ENCODE results near the gene ZNF410.

GRCh38 chr14:73862480-73862879, 24.2 kb upstream of the ZNF410 start:
- TF ChIP-seq EZH2 (IDR thresholded peaks at IDR 0.05; ENCODE audit: borderline replicate concordance, insufficient read depth, low read length, poor library complexity, severe bottlenecking) (no peak), CTCF (IDR thresholded peaks at IDR 0.05; ENCODE audit: poor library complexity, severe bottlenecking) (no peak), TAF1 (IDR thresholded peaks at IDR 0.05; ENCODE audit: low read depth) (no peak), REST (IDR thresholded peaks at IDR 0.05; ENCODE audit: borderline replicate concordance) (no peak), EP300 (conservative IDR thresholded peaks at IDR 0.05; ENCODE audit: poor library complexity, severe bottlenecking) (no peak), RAD21 (conservative IDR thresholded peaks at IDR 0.05) (no peak)

Measured in neural cell (in vitro differentiated cells).